H54 (cell line): Measurements from ENCODE around the gene NR6A1.

Experiments used
- DNase-seq: peaks from one replicate; pipeline ENCODE4 v3.0.0; 2011; ENCODE audit warnings: low spot score, mixed read lengths; ENCODE audit not compliant: insufficient read length
- FAIRE-seq: peaks from 3 replicates; lab custom pipeline; 2011; peaks lifted over from hg19 to GRCh38; lab: Jason Lieb, UNC
- POLR2A ChIP-seq: IDR thresholded peaks from 2 replicates; pipeline ENCODE4 v1.6.1; 2011; ENCODE audit warnings: low read depth, mild to moderate bottlenecking, low read length

Gene NR6A1

DNA sequence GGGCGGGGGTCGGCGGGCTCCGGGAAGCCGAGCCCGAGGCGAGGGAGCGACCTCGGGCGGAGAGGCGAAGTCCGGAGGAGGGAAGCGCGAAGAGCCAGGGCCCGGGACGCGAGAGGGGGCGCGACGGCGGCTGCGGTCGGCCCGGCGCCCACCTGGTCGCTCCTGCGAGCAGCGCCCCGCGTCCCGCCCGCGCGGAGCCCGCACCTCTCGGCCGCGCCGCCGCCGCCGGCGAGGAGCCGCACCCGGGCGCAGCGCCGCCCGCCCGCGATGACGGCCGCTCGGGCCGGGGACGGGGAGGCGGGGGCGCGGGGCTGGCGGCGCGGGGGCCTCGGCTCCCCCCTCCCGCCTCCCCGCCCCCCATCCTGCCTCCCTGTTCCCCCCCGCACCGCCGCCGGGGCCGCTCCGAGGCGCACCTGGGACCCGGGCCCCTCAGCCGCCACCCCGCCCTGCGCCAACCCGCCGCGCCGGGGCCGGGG, 266.5 kb downstream of the NR6A1 start:
- no peak for FAIRE-seq
- no peak for DNase-seq
- no peak for TF ChIP-seq POLR2A

- DNase-seq (no peak), FAIRE-seq (no peak)
- TF ChIP-seq POLR2A: no peak
These were observed 267.2 kb downstream of the NR6A1 start for GRCh38 chr9:124503713-124504529.

DNA sequence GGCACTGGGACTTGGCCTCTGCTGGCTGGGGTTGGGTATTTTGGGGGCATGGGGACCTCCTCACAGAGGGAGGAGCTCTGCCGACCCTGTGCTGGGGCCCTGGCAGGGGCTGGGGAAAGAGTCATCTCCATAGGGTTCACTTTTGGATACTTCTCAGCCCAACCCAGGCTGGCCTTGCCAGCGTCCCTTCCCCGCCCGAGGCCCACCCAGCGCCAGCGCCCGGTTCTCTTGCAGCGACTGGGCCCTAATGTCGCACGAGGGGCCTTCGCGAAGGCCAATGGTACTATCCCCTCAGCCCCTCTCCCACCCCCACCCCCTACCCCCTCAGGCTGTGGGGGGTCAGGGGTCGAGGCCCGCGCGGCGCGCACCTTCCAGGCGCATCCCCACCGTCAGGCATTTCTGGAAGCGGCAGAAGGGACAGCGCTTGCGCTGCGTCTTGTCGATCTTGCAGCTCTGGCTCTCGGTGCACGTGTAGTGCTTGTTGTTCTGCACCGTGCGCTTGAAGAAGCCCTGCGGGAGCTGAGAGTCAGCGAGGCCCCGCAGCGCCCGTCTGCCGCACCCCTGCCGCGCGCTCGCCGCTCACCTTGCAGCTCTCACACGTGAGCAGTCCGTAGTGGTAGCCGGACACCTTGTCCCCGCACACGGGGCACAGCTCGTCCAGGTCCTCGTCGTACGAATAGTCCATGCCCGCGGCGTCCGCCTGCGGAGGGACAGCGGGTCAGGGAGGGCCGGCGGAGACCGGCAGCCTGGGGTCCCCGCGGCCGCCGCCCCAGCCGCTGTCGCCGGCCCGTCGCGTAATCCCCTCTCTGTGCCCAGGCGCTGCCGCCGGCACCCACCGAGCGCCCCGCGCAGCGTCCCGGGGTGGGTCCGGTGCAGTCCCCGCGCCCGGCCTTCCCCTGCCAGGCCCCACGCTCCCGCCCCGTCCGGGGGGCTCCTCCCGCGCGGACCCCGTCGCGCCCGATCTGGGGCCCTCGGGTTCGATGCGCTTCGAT, 268.1 kb downstream of the NR6A1 start:
- FAIRE-seq: no peak
- DNase-seq: no peak
- TF ChIP-seq POLR2A: no peak

- TF ChIP-seq POLR2A: no peak
- DNase-seq: no peak
- FAIRE-seq: no peak
These were observed 269.3 kb downstream of the NR6A1 start for GRCh38 chr9:124501771-124502320.

GRCh38 chr9:124500796-124501611, 270.1 kb downstream of the NR6A1 start:
- no peak for DNase-seq
- no peak for TF ChIP-seq POLR2A
- FAIRE-seq: no peak

GRCh38 chr9:124500028-124500795, 270.9 kb downstream of the NR6A1 start:
- FAIRE-seq (no peak), DNase-seq (no peak)
- TF ChIP-seq POLR2A: no peak

- TF ChIP-seq POLR2A: no peak
- DNase-seq: no peak
- no peak for FAIRE-seq
These were observed 271.9 kb downstream of the NR6A1 start for GRCh38 chr9:124499216-124499615.

- no peak for DNase-seq
- no peak for TF ChIP-seq POLR2A
- FAIRE-seq: no peak
These were observed 272.5 kb downstream of the NR6A1 start for GRCh38 chr9:124498499-124499146.

DNA sequence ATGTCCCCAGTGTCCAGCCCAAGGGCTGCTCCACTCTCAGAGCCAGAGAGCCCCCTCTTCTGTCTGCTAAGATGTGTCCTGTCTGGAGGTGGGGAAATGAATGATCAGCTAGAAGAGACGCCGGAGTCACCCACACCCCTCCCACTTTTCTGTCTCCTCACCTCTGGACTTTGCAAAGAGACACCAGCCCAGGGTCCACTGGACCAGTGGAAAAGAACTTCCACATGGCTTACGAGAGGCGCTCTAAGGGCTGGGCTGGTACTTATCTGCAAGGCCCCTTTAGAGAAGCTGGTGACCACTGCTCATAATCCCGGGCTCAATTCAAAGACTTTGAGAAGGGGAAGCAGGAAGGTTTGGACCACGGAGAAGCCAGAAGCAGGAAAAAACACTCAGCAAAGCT, 273.1 kb downstream of the NR6A1 start:
- TF ChIP-seq POLR2A: no peak
- DNase-seq (no peak), FAIRE-seq (no peak)

DNA sequence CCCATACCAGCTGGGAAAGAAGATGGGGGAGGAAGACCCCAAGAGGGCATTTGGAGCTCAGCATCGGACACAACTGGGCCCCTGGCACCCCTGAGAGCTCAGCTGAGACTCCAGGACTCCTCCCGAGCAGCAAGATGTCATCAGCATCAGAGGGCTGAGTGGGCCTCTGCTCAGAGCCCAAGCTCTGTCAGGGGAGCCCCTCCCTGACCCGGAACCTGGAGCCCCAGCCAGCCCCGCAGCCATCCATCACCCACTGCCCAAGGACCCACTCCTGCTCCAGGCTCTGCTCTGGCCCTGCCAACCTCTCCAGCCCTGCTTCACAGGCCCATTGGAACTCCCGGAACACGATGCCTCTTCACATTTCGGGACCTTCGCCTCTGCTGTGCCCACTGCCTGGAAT, 273.7 kb downstream of the NR6A1 start:
- no peak for TF ChIP-seq POLR2A
- DNase-seq (no peak), FAIRE-seq (no peak)

DNA sequence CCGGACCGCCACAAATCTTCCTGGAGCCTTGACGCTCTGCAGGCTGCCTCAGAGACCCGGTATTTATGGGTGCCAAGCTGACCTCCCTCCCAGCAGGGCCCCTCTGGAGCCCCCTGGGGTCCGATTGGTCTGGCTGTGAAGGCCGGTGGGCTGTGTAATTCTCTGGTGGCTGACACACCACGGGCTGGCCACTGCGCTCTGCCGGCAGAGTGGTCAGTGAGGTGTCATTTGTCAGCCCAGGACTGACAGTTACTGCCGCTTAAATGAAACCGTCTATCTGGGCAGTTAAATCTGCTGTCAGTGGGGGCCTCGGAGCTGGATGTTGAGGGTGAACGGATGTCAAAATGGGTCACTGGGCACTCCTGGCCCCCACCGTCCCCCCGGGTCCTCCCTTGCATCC, 274.6 kb downstream of the NR6A1 start:
- FAIRE-seq: no peak
- no peak for TF ChIP-seq POLR2A

GRCh38 chr9:124496075-124496449, 275.0 kb downstream of the NR6A1 start:
- DNase-seq (no peak), FAIRE-seq (no peak)
- TF ChIP-seq POLR2A: no peak

More for the DNA sequence above, 274.6 kb downstream of the NR6A1 start:
- no peak for DNase-seq
